ENCODE results near the gene CFAP298. TPM values are rescaled to one million over a fixed set of nuclear protein-coding genes. Genes with fewer than 3 reads are reported as not detected.
A peak's percentile ranks its signal among the peaks of the same experiment; 100 is the strongest.

Gene CFAP298
- total and polyA plus RNA-seq, 2 of the 13 experiments (the other 11 are each of a cell fraction or from before 2014, with no cell fraction given) = 21.2 to 62.2 TPM

DNA sequence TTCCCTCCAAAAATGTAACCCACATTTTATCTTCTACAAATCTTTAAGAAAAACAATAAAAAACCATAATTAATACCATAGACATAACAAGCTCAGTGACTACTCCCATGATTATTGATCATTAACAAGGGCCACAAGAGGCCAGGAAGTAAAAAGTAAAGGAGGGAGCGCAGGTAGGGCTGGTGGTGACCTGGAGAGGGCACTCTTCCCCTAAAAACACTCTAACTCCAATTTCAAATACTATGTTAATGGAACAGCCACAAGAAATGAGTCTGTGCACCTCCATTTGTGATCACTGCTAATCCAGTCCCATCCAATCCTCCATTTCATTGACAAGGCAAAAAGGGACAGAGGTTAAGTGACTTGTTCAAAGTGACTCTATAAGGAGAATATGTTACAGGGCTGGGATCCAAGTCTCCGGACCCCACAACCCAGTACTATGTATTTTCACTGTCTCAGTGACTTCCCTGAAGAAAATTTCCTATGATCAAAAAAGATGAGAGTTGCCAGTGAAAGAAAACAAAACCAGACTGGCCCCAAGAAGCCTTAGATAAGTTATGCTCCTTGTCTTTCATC lies 41.2 kb upstream of the CFAP298 start (continued):
- TF ChIP-seq DZIP1 (CRISPR knock-in tag; IDR thresholded peaks at IDR 0.05) = no peak
- TF ChIP-seq RAD21 (CRISPR knock-in tag; IDR thresholded peaks at IDR 0.05) = peak; percentile 59; the same call in 1 of the 2 replicates
- no peak for TF ChIP-seq ZNF335 (CRISPR knock-in tag; IDR thresholded peaks at IDR 0.05)
- peak; percentile 35; the same call in 1 of the 2 replicates for TF ChIP-seq MIXL1 (CRISPR knock-in tag; IDR thresholded peaks at IDR 0.05)
- peak; percentile 83 for TF ChIP-seq STAG1 (CRISPR knock-in tag; IDR thresholded peaks at IDR 0.05)
- 0 out of 2 replicates have a peak, but pooled peaks have one; percentile 18 for TF ChIP-seq ELF3 (CRISPR knock-in tag; IDR thresholded peaks at IDR 0.05)

GRCh38 chr21:32648165-32648564 lies 36.0 kb upstream of the CFAP298 start:
- CTCF ChIA-PET (ENCODE audit: low intra/inter-chr PET ratio, low total read pairs) = no interaction called here
- no TSS peak for BruUV-seq (replicated peaks)
- H3K9ac ChIP-seq (ENCODE audit: insufficient read depth, low read depth, low read length) = no peak overlapping the region
- H3K4me2 ChIP-seq (ENCODE audit: low read depth, low read length) = no peak overlapping the region
- DNase-seq (ENCODE audit: low spot score) (no peak), FAIRE-seq (no peak), ATAC-seq (no peak)
- no peaks in the 10 kb centered on the region for H3K27me3 ChIP-seq (ENCODE audit: control insufficient read depth in 1 of 2, insufficient read depth in 2 of 2, low read length in 2 of 2)
- no peak overlapping the region for H3K4me3 ChIP-seq (replicated peaks in 1 of 3; ENCODE audit: insufficient read depth in 1 of 3, low read depth in 2 of 3, low read length in 3 of 3)
- POLR2A ChIA-PET = no interaction called here
- intact Hi-C loops (cut with micrococcal nuclease; ENCODE audit: unreplicated experiment) (no loop called here), in situ Hi-C loops (cut with HindIII; ENCODE audit: extremely low pct_ligation_motif_present, low pct_unique_long_range_greater_than_20kb) (no loop called here)
- H3K4me1 ChIP-seq (ENCODE audit: insufficient read depth, low read length) = no peaks in the 10 kb centered on the region
- no peak overlapping the region for H2AFZ ChIP-seq (ENCODE audit: low read length)
- H4K20me1 ChIP-seq (ENCODE audit: insufficient read depth, low read length) = no peaks in the 10 kb centered on the region
- no peaks in the 10 kb centered on the region for H3K9me3 ChIP-seq (ENCODE audit: low read length)
- H3K79me2 ChIP-seq (ENCODE audit: insufficient read depth, low read length) = no peaks in the 10 kb centered on the region
- no peak overlapping the region for H3K27ac ChIP-seq (ENCODE audit: extremely low read length, insufficient read depth, low read length)
- peaks cover 0 to 3% of the 10 kb centered on the region in 2 experiments; a peak in 1 of 5 replicates for H3K36me3 ChIP-seq (replicated peaks in 1 of 2; ENCODE audit: control insufficient read depth in 1 of 2, insufficient read depth in 2 of 2, low read length in 2 of 2)
- TF ChIP-seq JUN (CRISPR knock-in tag; IDR thresholded peaks at IDR 0.05) (no peak), ZNF772 (CRISPR knock-in tag; IDR thresholded peaks at IDR 0.05) (no peak), ASH2L (IDR thresholded peaks at IDR 0.05; ENCODE audit: insufficient read length, low read depth, low read length) (no peak), SALL2 (CRISPR knock-in tag; IDR thresholded peaks at IDR 0.05) (no peak), CHD4 (IDR thresholded peaks at IDR 0.05; ENCODE audit: borderline replicate concordance, low read length) (no peak), REPIN1 (CRISPR knock-in tag; IDR thresholded peaks at IDR 0.05; ENCODE audit: borderline replicate concordance, low read depth) (no peak), ZFP90 (CRISPR knock-in tag; IDR thresholded peaks at IDR 0.05; ENCODE audit: borderline replicate concordance) (no peak), ZNF720 (CRISPR knock-in tag; IDR thresholded peaks at IDR 0.05) (no peak), FOSL2 (CRISPR knock-in tag; IDR thresholded peaks at IDR 0.05) (no peak)
- TF ChIP-seq, protein P1, sequence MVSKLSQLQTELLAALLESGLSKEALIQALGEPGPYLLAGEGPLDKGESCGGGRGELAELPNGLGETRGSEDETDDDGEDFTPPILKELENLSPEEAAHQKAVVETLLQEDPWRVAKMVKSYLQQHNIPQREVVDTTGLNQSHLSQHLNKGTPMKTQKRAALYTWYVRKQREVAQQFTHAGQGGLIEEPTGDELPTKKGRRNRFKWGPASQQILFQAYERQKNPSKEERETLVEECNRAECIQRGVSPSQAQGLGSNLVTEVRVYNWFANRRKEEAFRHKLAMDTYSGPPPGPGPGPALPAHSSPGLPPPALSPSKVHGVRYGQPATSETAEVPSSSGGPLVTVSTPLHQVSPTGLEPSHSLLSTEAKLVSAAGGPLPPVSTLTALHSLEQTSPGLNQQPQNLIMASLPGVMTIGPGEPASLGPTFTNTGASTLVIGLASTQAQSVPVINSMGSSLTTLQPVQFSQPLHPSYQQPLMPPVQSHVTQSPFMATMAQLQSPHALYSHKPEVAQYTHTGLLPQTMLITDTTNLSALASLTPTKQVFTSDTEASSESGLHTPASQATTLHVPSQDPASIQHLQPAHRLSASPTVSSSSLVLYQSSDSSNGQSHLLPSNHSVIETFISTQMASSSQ (IDR thresholded peaks at IDR 0.05; ENCODE audit: low read depth) = no peak
- TF ChIP-seq, protein P1 (CRISPR knock-in tag; IDR thresholded peaks at IDR 0.05; ENCODE audit: borderline replicate concordance) = no peak
- TF ChIP-seq, protein P2, sequence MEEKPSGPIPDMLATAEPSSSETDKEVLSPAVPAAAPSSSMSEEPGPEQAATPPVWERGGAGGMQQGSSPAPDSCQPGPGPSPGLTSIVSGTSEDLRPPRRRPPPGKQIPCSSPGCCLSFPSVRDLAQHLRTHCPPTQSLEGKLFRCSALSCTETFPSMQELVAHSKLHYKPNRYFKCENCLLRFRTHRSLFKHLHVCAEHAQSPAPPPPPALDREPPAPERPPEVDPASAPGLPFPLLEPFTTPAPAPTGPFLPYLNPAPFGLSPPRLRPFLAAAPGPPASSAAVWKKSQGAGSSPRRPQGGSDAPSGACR (CRISPR knock-in tag; IDR thresholded peaks at IDR 0.05) = no peak

Measured in HepG2 (cell line).